ENCODE data around the gene BYSL. TPM values are rescaled to one million over a fixed set of nuclear protein-coding genes. Genes with fewer than 3 reads are reported as not detected.

BYSL gene
- total RNA-seq, 1 experiment from 2014 or later, result 46.5 TPM

DNA sequence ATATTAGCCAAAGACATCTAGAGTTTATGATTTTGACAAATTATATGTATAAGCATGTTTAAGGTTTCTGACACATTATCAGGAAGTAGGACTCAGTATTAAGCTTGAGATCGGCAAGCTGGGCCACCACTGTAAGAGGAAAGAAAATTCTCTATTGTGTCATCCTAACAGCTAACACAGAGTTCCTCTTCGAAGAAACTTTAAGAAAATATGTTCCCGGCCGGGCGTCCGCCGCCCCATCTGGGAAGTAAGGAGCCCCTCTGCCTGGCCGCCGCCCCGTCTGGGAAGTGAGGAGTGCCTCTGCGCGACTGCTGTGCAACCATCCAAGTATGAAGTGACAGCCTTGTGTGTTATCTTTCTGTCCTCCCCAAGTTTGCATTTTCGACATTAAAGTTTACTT, 49.2 kb upstream of the BYSL start:
- intact Hi-C loops (cut with micrococcal nuclease), result no loop called here
- Histone ChIP-seq H2AFZ (ENCODE audit: low read length) (no peak overlapping the region), H3K79me2 (ENCODE audit: low read length) (no peaks in the 10 kb centered on the region), H3K4me2 (ENCODE audit: low read length) (no peak overlapping the region), H3F3A (ENCODE audit: low read length, unreplicated experiment) (no peaks in the 10 kb centered on the region), H3K9ac (ENCODE audit: low read length) (no peak overlapping the region), H3K4me1 (ENCODE audit: insufficient read depth, low read length) (no peaks in the 10 kb centered on the region), H3K9me3 (ENCODE audit: low read length) (no peaks in the 10 kb centered on the region), H3K9me2 (replicated peaks; ENCODE audit: low read length) (no peaks in the 10 kb centered on the region), H3K27me3 (ENCODE audit: low read length) (no peaks in the 10 kb centered on the region), H4K20me1 (ENCODE audit: low read length) (no peaks in the 10 kb centered on the region), H3K27ac (ENCODE audit: low read length) (no peak overlapping the region), H3K36me3 (ENCODE audit: low read depth, low read length) (no peaks in the 10 kb centered on the region), H3K4me3 (ENCODE audit: low read length) (no peak overlapping the region)
- ChIA-PET CTCF (no interaction called here), POLR2A (ENCODE audit: unreplicated experiment) (no interaction called here)
- ATAC-seq (no peak), DNase-seq (no peak)
- no peak for TF ChIP-seq EZH2phosphoT487 (IDR thresholded peaks at IDR 0.05; ENCODE audit: borderline replicate concordance, low read length)
- no peak for TF ChIP-seq EZH2 (IDR thresholded peaks at IDR 0.05; ENCODE audit: low read length, unreplicated experiment)
- TF ChIP-seq, protein P1, sequence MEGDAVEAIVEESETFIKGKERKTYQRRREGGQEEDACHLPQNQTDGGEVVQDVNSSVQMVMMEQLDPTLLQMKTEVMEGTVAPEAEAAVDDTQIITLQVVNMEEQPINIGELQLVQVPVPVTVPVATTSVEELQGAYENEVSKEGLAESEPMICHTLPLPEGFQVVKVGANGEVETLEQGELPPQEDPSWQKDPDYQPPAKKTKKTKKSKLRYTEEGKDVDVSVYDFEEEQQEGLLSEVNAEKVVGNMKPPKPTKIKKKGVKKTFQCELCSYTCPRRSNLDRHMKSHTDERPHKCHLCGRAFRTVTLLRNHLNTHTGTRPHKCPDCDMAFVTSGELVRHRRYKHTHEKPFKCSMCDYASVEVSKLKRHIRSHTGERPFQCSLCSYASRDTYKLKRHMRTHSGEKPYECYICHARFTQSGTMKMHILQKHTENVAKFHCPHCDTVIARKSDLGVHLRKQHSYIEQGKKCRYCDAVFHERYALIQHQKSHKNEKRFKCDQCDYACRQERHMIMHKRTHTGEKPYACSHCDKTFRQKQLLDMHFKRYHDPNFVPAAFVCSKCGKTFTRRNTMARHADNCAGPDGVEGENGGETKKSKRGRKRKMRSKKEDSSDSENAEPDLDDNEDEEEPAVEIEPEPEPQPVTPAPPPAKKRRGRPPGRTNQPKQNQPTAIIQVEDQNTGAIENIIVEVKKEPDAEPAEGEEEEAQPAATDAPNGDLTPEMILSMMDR (conservative IDR thresholded peaks at IDR 0.05; ENCODE audit: low read depth, low read length), result no peak
- no TSS peak for BruUV-seq (replicated peaks)

GRCh38 chr6:41874741-41875140, 46.6 kb upstream of the BYSL start:
- no TSS peak for BruUV-seq (replicated peaks)
- Histone ChIP-seq H2AFZ (ENCODE audit: low read length) (no peak overlapping the region), H3K27me3 (ENCODE audit: low read length) (no peaks in the 10 kb centered on the region), H3K4me3 (ENCODE audit: low read length) (no peak overlapping the region), H3K4me1 (ENCODE audit: insufficient read depth, low read length) (peaks cover 18% of the 10 kb centered on the region), H3K79me2 (ENCODE audit: low read length) (no peaks in the 10 kb centered on the region), H3K36me3 (ENCODE audit: low read depth, low read length) (no peaks in the 10 kb centered on the region), H3K4me2 (ENCODE audit: low read length) (no peak overlapping the region), H3F3A (ENCODE audit: low read length, unreplicated experiment) (no peaks in the 10 kb centered on the region), H3K27ac (ENCODE audit: low read length) (no peak overlapping the region), H3K9me2 (replicated peaks; ENCODE audit: low read length) (no peaks in the 10 kb centered on the region), H3K9ac (ENCODE audit: low read length) (no peak overlapping the region), H4K20me1 (ENCODE audit: low read length) (no peaks in the 10 kb centered on the region), H3K9me3 (ENCODE audit: low read length) (no peaks in the 10 kb centered on the region)
- TF ChIP-seq, protein P1 (conservative IDR thresholded peaks at IDR 0.05; ENCODE audit: low read depth, low read length), result no peak
- no peak for TF ChIP-seq EZH2 (IDR thresholded peaks at IDR 0.05; ENCODE audit: low read length, unreplicated experiment)
- TF ChIP-seq EZH2phosphoT487 (IDR thresholded peaks at IDR 0.05; ENCODE audit: borderline replicate concordance, low read length), result no peak
- CTCF ChIA-PET, result no interaction called here
- no peak for ATAC-seq
- intact Hi-C loops (cut with micrococcal nuclease), result no loop called here
- DNase-seq, result no peak
- POLR2A ChIA-PET (ENCODE audit: unreplicated experiment), result no interaction called here

- CTCF ChIA-PET, result no interaction called here
- Histone ChIP-seq H3K9ac (ENCODE audit: low read length) (no peak overlapping the region), H3K4me1 (ENCODE audit: insufficient read depth, low read length) (peaks cover 18% of the 10 kb centered on the region), H3F3A (ENCODE audit: low read length, unreplicated experiment) (no peaks in the 10 kb centered on the region), H3K79me2 (ENCODE audit: low read length) (no peaks in the 10 kb centered on the region), H4K20me1 (ENCODE audit: low read length) (no peaks in the 10 kb centered on the region), H3K4me2 (ENCODE audit: low read length) (no peak overlapping the region), H3K27ac (ENCODE audit: low read length) (no peak overlapping the region), H3K36me3 (ENCODE audit: low read depth, low read length) (no peaks in the 10 kb centered on the region), H2AFZ (ENCODE audit: low read length) (no peak overlapping the region), H3K9me3 (ENCODE audit: low read length) (no peaks in the 10 kb centered on the region), H3K27me3 (ENCODE audit: low read length) (no peaks in the 10 kb centered on the region), H3K9me2 (replicated peaks; ENCODE audit: low read length) (no peaks in the 10 kb centered on the region), H3K4me3 (ENCODE audit: low read length) (no peak overlapping the region)
- DNase-seq (peak; percentile 16), ATAC-seq (peak; percentile 48)
- intact Hi-C loops (cut with micrococcal nuclease), result no loop called here
- TF ChIP-seq, protein P1 (conservative IDR thresholded peaks at IDR 0.05; ENCODE audit: low read depth, low read length), result no peak
- POLR2A ChIA-PET (ENCODE audit: unreplicated experiment), result no interaction called here
- no TSS peak for BruUV-seq (replicated peaks)
Observed at GRCh38 chr6:41877051-41877680, 44.1 kb upstream of the BYSL start.

All from PC-3 (cell line).